KG1 (cell line): ENCODE data around the gene MAP3K4.

Experiments used
- DNase-seq: peaks from one replicate; lab custom pipeline; 2025; lab: John Stamatoyannopoulos, UW

MAP3K4 gene

DNA sequence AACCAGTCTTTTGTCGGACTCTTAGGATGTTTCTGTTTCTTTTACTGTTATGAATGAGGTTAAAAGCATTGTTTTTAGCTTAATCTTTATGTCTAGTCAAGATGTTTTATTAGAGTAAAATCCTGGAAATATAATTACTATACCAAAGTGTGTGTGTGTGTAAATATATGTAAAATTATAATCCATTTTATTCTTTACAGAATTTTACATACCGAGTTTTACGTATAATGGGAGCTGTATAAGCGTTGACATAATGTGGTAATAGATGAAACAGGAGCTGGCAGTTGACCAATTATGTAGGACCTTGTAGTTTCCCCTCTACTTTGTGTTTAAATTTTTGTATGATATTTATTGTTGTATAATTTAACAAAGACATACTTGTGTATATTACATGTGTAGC lies 16.7 kb downstream of the MAP3K4 start:
- no peak for DNase-seq

DNA sequence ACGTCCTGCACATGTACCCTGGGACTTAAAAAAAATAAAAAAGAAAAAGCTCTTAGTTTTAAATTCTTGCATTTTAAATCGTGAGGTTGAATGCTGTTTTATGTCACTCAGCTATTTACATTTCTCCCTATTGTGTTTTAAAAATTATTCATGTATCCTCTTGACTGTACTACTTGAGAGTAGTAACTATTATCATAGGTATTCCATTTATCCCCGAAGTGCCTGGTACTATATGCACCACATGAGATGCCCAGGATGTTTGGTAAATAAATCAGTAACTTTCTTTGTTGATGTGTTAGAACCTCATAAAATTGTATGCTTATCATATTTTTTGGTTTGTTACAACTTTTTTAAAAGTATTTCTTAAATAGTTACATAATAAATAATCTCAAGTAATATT lies 18.4 kb downstream of the MAP3K4 start:
- DNase-seq: no peak

DNA sequence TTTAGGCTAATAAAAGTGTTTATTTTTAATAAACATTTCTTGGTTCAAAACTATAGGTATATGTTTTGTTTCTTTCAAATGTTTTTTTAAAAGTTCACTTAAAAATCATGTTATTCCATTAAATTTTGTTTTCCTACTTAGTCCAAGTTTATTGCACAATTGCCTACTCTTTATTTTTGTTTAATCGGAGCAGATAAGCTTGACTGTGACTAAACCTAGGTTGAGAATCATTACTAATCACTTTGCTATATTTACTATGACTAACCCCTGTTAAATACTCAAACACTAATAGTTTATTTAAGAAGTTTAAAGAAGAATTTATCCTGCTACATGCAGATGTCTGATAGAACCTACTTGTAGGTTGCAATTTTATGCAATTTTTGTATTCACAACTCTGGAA lies 18.8 kb downstream of the MAP3K4 start:
- no peak for DNase-seq

DNA sequence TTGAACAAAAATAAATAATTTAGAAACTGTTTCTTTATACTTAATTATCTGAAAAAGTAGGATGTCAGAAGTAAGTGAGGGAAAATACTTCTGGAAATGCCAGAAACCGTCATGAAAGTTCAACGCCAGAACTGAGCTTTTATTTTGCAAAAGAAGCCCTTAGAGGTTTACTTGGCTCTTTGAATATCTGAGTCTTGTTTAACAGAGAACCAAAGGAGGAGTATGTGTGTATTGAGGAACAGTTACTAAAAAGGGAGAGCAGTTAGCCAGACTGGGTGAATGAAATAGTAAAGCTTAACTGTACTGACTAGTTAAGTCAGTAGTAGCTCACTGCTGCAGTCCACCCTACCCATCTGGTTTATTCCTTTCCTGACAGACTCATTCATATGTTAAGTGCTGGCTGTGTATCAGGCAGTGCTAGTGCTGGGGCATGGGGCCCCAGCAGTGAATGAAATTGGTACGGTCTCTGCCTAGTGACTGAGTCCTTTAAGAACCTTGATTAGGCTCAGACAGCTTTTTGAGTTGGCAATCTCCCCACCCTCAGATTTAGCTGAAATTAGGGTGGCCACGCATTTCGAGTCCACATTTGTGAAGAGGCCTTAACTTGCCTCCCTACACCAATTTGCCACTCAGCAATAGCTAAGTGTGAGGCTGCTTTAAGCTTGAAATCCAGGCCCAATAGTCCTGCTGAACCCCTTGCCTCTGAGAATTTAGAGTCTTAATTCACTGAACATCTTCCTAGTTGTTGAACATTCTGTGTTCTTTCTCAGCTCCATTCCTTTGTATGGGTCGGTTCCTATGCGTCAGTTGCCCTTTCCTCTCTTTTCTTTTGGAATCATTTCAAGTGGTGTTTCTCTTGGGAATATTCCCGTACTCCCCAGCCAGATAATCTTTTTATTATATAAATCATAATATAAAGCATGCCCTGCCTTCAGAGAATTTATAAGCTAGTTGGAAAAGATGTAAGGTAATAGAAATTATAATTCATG lies 20.2 kb downstream of the MAP3K4 start:
- DNase-seq: no peak

DNA sequence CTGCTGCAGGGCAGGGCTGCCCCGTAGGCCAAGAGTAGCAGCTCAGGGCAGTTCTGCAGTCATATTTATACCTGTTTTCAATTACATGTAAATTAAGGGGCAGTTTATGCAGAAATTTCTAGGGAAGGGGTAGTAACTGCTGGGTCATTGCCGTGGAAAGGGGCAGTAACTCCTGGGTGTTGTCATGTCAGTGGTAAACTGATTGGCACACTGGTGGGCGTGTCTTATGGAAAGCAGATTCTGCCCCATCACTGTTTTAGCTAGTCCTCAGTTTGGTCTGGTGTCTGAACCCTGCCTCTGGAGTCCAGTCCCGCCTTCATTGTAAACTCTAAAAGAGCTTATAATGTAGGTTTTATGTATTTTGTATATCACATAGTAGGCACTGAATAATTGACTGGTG lies 22.1 kb downstream of the MAP3K4 start:
- no peak for DNase-seq

DNA sequence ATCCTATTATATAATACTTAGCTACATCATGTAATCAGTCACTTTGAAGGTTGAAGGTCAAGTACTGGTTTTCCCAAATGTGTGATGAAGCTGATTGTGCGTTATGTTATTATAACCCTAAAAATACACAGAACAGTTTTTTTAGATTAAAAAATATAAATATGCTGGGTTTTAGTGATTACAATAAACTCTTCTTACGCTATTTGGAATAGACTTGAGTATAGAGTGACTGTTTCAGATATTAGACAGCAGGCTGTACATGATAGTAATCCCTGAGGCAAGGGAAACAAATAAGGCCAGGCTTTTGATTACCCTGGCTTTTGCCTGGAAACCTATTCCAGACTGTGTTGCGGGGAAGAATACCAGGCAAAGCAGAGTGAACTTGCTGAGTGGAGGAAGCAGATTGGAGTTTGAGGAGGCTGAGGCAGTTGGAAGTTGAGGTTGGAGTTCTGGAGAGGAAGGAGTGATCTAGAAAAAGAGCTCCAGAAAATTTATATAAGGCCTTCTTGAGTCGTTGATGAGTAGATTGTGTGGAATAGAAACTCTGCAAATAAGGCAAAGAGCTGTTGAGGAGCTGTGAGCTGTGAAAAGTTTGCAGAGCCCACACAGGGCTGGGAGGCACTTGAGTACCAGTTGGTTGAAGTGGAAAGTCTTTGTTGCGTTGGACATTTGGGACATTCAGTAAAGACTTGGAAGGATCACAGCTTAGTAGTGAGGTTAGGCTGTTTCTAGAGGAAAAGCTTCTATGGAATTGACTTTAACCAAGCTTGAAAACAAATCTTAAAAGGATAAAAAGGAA lies 26.4 kb downstream of the MAP3K4 start:
- DNase-seq: no peak

DNA sequence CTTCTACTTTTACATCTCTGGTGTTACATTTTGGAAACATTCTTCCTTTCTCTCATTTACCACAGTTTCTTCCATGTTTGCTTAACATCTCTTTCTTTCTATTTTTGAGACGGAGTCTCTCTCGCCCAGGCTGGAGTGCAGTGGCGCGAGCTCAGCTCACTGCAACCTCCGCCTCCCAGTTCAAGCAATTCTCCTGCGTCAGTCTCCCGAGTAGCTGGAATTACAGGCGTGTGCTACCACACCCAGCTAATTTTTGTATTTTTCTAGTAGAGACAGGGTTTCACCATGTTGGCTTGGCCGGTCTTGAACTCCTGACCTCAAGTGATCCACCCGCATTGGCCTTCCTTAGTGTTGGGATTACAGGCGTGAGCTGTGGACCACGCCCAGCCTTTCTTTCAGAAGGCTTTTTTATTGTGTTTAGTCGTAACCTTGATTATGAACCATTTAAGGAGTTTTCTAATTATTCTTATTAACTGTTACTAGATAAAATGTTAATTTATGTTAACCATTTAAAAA lies 27.8 kb downstream of the MAP3K4 start:
- DNase-seq: no peak

DNA sequence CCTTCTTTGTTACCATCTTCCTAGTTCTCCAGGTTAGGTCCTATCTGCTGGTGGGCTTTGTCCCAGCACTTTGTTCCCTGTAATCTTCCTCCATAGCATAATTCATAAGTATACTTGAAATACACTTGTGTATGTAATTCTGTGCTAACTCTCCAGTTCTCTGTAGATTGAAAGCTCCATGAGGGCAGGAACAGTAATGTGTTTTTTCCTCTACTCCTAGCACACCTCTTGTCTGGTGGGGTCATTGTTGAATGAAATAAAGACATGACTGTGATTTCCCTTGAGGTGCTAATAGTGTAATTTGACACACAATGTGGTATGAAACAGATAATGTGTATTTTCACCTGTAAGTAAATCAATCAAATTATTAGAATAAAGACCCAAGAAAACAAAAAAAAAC lies 30.0 kb downstream of the MAP3K4 start:
- DNase-seq: no peak

DNA sequence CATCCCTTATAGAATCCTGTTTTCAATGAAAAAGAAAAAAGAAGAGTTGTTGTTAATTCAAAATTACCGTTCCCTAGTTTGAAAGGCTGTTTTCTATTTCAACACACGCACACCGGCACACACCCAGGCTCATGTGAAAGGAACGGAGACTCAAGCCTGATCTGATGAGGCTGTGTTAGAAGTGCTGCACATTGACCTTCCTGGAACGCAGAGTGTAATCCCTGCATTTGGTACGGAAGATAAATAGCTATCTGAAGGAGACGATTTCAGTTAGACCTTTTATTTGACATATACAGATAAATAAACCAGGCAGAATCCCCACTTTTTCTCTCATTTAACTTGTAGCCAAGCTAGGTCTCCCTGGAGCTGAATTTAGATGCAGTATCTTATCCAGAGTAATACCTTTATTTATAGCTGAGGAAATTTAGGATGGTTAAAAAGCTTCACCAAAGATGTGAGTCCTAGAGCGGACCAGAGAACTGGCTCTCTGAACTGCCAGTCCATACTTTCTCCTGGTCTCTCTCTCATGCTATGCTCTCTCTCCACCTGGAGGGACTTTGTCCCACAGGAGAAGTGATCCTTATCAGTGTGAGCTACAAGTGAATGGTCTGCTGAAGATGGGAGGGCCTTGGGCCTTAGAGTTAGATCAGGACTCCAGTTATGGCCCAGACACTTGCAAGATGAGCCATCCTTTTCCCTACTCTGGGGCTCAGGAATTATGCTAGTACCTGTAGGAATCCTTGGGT lies 30.6 kb downstream of the MAP3K4 start:
- DNase-seq: no peak

DNA sequence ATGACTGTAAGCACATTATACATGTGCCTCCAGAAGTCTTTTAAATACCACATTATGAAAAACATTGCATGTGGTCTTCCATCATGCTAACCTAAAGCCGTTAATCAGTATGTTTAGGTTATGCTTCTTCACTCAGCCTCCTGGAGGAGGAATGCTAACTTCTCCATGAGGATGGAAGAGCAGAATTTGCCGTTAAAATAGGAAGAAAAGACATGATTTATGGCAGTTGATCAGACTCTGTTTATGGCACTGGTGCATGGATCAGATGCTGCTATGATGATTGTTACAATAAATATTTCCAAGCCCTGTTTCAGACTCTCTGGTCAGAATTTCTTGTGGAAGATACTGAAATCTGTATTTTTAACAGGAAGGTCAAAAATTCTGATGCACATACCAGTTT lies 31.7 kb downstream of the MAP3K4 start:
- no peak for DNase-seq

DNA sequence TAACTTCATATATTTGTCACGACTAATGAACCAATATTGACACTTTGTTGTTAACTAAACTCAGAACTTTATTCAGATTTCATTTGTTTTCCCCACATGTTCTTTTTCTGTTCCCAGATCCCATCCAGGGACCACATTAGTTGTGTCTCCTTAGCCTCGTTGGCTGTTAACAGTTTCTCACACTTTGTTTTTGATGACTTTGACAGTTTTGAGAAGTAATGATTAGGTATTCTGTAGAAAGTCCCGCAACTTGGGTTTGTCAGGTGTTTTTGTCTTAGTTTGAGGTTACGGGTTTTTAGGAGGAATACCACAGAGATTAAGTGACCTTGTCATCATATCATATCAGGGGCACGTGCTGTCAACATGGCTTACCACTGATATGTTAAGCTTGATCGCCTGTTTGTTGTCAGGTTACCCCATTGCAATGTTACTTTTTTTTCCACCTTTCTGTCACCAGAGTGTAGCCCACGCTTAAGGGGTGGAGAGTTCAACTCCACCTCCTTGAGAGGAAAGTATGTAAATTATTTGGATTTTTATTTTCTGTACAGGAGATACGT lies 32.9 kb downstream of the MAP3K4 start:
- DNase-seq: no peak

DNA sequence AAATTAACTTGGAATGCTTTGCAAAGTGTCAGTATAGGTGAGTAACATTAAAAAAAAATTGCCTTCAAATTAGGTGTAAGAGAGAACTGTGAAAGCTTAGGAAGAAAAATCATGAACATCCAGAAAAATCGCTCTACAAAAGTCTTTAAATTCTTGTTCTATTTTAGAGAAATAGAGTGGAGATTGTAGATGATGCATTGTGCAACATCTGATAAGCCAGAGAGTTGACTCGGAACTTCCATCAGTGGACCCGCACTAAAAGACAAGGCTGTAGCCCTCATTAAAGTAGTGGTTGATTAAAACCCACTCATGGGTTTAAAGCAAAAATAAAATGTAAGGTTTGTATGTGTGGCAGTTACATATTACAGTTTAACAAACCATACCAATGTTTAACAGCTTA lies 35.8 kb downstream of the MAP3K4 start:
- DNase-seq: no peak

DNA sequence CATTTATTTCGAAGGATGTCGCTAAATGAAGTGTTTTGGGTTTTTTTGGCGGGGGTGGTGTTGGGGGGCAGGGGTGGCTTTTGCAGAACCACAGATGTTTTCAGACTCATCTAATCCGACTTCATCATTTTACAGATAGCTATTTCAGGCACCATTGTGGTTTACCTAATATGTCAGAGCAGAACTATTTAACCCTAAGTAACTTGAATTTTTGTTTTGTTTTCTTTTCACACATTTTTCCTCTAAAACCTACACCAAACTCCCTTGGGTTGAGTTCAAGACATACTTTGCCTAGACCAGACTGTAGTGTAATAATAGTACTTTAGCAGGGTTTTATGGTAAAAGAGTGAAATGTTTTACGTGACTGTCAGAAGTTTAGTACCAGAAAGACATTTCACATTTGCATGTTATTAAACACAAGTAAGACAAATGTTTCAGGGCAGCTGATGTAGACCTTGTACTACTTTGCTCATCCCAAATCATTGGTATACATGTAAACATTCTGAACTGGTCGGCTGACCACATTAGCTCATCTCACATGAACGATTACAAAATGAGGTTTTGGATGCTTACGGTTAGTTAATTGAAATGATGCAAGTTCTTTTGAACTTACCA lies 37.7 kb downstream of the MAP3K4 start:
- no peak for DNase-seq

DNA sequence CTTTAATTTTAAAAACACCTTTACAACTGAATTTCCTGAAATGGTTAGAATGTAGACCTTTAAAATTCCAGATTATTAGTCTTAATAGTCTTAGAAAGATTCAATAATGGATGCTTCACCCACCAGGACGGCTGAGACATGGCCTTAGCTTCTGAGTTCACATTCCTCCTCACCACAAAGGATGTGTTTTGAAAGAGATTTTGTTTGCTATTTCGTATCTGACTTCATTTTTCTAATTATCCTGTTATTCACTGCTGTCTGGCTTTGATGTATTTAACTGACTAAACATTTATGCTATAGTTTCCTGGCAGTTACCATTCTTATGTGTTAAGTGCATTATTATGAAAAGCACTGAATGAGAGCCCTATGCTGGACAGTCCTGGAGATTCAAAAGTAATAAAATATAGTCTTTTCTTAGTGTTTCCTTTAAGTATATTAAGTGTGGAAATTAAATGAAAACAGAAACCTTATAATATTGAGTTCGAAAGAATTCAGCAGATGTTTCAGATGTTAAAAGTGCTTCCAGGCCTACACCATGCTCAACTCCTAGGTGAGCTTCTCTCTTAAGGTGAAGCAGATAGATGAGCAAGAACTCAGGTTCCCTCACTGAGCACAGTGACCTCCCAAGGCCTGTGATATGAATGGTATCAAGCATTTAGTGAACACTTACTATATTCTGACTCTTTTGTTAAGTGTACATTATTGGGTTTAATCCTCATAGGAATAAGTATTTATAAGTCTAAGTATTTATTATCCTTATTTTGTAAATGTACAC lies 40.3 kb downstream of the MAP3K4 start:
- no peak for DNase-seq

DNA sequence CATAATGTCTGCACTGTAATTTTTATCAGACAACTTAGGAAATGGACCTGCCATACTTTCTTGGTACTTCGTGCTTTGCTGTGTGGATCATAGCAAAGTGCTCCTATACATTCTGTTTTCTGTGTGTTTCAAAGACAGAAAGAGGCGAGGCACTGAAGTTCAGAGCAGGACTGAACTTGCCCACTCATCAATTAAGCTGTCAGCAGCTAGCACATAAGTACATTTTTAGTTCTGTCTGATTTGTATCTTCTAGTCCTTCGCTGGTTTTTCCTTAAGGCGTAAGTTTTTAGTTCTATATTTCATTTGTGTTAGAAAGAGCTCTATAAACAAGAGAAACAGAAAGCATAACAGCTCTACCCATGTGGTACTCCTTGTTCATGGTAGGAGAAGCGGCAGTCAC lies 42.1 kb downstream of the MAP3K4 start:
- no peak for DNase-seq

DNA sequence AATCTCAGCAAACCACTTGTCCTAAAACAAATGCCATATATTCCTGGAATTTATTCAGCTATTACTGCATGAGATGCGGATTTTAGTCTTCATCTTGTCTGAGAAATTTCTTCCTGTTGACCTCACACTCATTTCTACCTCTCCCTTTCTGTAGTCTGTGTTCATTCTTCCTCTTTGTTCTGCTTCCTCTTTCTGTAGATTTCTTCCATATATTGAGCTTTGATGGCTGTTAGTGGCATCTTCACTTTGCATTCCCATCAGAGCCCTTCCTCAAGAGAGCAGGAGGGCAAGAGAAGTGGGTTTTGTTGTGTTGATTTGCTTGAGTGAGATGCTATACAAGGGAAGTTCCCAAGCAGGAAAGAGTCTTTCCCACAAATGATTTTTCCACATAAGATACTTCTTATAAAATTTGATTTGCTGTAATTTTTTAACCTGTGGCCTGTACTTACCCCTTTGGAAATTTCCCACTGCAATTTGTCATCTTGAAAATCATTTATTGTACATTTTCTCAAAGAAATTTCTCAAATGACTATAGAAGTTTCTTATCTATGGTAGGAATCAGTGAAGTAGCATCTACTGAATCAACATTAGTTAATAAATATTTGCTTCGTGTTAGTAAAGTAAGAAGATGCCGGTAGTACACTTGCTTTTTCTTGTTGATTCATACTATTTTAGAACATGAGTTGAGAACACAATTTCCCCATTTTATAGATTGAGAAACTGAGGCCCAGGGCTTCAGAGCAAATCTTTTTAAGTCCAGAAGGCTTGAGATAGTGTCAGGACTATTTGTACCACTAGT lies 43.8 kb downstream of the MAP3K4 start:
- DNase-seq: no peak

DNA sequence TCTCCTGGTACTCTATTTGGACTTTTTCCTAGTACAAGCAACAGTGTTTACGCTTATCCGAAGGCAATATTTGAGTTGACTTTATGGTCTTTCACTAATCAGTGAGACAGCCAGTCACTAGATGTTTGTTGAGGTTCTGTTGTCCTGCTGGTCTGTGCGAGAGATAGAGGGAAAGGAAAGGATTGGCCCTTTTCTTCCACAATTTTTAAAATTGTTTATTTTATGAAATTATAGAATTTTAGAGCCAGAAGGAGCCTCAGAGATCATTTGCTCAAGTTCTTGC lies 44.4 kb downstream of the MAP3K4 start:
- no peak for DNase-seq

DNA sequence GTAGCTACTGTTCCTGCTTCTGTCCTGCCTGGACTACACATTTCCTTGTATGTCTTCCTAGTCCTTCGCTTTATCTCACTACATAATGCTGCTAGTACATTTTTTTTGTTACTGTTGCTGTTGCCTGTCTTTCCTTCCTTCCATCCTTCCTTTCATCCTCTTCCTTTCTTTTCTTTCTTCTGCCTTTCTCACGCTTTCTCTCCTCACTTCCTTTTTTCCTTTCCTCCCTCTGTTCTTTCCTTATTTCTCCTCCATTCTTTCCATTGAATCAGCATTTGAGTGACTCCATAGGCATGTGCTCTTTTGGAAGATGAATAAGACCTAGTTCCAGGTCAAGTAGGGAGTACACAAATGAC lies 46.3 kb downstream of the MAP3K4 start:
- DNase-seq: no peak

DNA sequence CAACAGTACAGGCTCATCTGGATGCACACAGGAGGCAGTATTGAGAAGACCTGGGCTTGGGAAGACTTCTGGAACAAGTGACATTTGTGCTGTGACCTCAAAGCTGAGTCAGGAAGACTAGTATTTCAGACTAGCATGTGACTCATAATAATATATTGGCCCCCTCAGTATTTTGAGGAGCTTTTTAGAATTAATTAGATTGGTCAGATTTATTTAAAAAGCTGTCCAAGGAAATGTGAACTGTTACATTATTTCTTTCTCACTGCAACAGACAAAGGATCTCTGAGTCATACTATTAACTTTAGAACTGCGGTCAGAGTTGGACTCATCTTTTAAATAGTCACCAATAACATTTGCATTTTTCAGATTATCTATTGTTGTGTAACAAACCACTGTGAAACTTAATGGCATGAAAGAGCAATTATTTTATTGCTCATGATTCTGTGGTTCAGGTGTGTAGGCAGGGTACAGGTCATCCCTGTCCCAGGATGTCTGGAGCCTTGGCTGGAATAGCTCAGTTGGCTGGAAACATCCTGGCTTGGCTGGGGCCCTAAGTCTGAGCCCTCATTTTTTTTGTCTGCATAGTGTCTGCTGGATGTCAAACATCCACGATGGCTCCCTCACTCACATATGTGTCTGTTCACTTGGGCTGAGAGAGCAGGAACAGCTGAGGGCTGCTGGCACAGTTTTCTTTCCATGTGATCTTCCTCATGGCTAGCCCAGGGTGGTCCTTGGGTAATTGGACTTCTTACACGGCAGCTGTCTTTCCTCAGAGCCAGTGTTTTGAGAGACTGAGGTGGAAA lies 46.9 kb downstream of the MAP3K4 start:
- no peak for DNase-seq
